Upper lobe of left lung (tissue), 4 donors: ENCODE data around the gene GLRB.

Experiments used
- POLR2A ChIP-seq, 4 donors: fragments of 450-650 bp; IDR thresholded peaks; one replicate each; pipeline ENCODE4 v1.5.1; 2016 to 2017; ENCODE audit warnings: antibody characterized with exemption in 4 of 4, mild to moderate bottlenecking in 2 of 4
- POLR2AphosphoS5 ChIP-seq, 2 donors: sonication (generic); formaldehyde crosslinking; IDR thresholded peaks; one replicate each; pipeline ENCODE4 v1.5.1; 2017; ENCODE audit warnings: antibody characterized with exemption in 2 of 2

- no peak for TF ChIP-seq POLR2AphosphoS5 (IDR thresholded peaks at IDR 0.05)
- no peak for TF ChIP-seq POLR2A (IDR thresholded peaks at IDR 0.05)
Measured at GRCh38 chr4:157057218-157057617, 18.7 kb upstream of the GLRB start.
